IMR-90 (cell line): Measurements from ENCODE around the gene HLA-DOA.

ENCODE experiments used
- BHLHE40 ChIP-seq: fragments of 150-350 bp; IDR thresholded peaks from 2 replicates; pipeline ENCODE4 v1.6.1; 2016; ENCODE audit warnings: mild to moderate bottlenecking, low read depth, low read length
- CEBPB ChIP-seq: IDR thresholded peaks from 2 replicates; pipeline ENCODE4 v1.6.1; 2012; ENCODE audit warnings: low read depth, low read length, improper control_type of control experiment
- CTCF ChIP-seq: conservative IDR thresholded peaks from 2 replicates; pipeline ENCODE4 v1.5.1; 2012; ENCODE audit warnings: mild to moderate bottlenecking, low read depth, low read length, improper control_type of control experiment
- MAZ ChIP-seq: IDR thresholded peaks from 2 replicates; pipeline ENCODE4 v1.6.1; 2012; ENCODE audit warnings: low read depth, mild to moderate bottlenecking, low read length, improper control_type of control experiment, moderate library complexity, borderline replicate concordance
- MXI1 ChIP-seq: IDR thresholded peaks from 2 replicates; pipeline ENCODE4 v1.6.1; 2012; ENCODE audit warnings: low read depth, mild to moderate bottlenecking, low read length, moderate library complexity, borderline replicate concordance
- POLR2A ChIP-seq: IDR thresholded peaks from 2 replicates; pipeline ENCODE4 v1.6.1; 2012; ENCODE audit warnings: mild to moderate bottlenecking, low read depth, low read length
- RAD21 ChIP-seq: IDR thresholded peaks from 2 replicates; pipeline ENCODE4 v1.6.1; 2012; ENCODE audit warnings: low read length, improper control_type of control experiment

- TF ChIP-seq CTCF: no peak
- TF ChIP-seq MAZ: no peak
- TF ChIP-seq BHLHE40: no peak
- no peak for TF ChIP-seq RAD21
- TF ChIP-seq MXI1: no peak
- no peak for TF ChIP-seq CEBPB
- TF ChIP-seq POLR2A: no peak
Observed at GRCh38 chr6:32979720-32980487, 29.5 kb downstream of the HLA-DOA start.
